HG03139 (cell line): ENCODE results near the gene NANOS1.
A peak's percentile ranks its signal among the peaks of the same experiment; 100 is the strongest.

Experiments used
- ATAC-seq: cut with Tn5 transposase; IDR thresholded peaks from one replicate; pipeline ENCODE4 v1.9.1; 2021; ENCODE audit not compliant: unreplicated experiment

Gene NANOS1

GRCh38 chr10:119029613-119030420, at the start of gene NANOS1:
TSS of gene NANOS1 (plus strand) at chr10:119029714. CDS start at chr10:119029802, 88 bp downstream.
- ATAC-seq = peak; percentile 28

- no peak for ATAC-seq
Measured at GRCh38 chr10:118980135-118980865, 49.2 kb upstream of the NANOS1 start.

- ATAC-seq = no peak
Measured at GRCh38 chr10:118980870-118981269, 48.6 kb upstream of the NANOS1 start.

GRCh38 chr10:118981946-118982345, 47.6 kb upstream of the NANOS1 start:
- ATAC-seq = no peak

- no peak for ATAC-seq
Measured at GRCh38 chr10:118982366-118982765, 47.1 kb upstream of the NANOS1 start.

GRCh38 chr10:118983263-118983662, 46.3 kb upstream of the NANOS1 start:
- ATAC-seq = no peak

GRCh38 chr10:118985576-118985975, 43.9 kb upstream of the NANOS1 start:
- ATAC-seq = no peak

GRCh38 chr10:118986815-118987790, 42.4 kb upstream of the NANOS1 start:
- ATAC-seq = peak; percentile 76

GRCh38 chr10:118990326-118990725, 39.2 kb upstream of the NANOS1 start:
- ATAC-seq = no peak

- ATAC-seq = no peak
Measured at GRCh38 chr10:118992496-118992895, 37.0 kb upstream of the NANOS1 start.

GRCh38 chr10:118993214-118993613, 36.3 kb upstream of the NANOS1 start:
- ATAC-seq = no peak

- no peak for ATAC-seq
Measured at GRCh38 chr10:118994321-118994720, 35.2 kb upstream of the NANOS1 start.

GRCh38 chr10:118995739-118996138, 33.8 kb upstream of the NANOS1 start:
- ATAC-seq = no peak

- no peak for ATAC-seq
Measured at GRCh38 chr10:118997379-118997778, 32.1 kb upstream of the NANOS1 start.

GRCh38 chr10:118998183-118998582, 31.3 kb upstream of the NANOS1 start:
- ATAC-seq = no peak

GRCh38 chr10:119001717-119002500, 27.6 kb upstream of the NANOS1 start:
- ATAC-seq = no peak

GRCh38 chr10:119003572-119004289, 25.8 kb upstream of the NANOS1 start:
- no peak for ATAC-seq

- ATAC-seq = no peak
Measured at GRCh38 chr10:119005362-119006043, 24.0 kb upstream of the NANOS1 start.
